Activated naive CD8-positive, alpha-beta T cell treated with anti-CD3 and anti-CD28 coated beads, Interleukin-2, amount 10 ng/mL, durations not matched to agents 7 days and 5 days (primary cell): ENCODE measurements around the gene MSL3B.

Experiments
- ATAC-seq: fragments of 150-1000 bp; cut with Tn5 transposase; one replicate; pipeline ENCODE4 v1.10.0; 2021; ENCODE audit warnings: low read depth, moderate library complexity
- POLR2A ChIA-PET: fragments of 350-600 bp; sonication (Branson Sonifier 250); formaldehyde crosslinking; loops from one replicate; lab custom pipeline; 2021; ENCODE audit warnings: antibody characterized with exemption; lab: Charles Lee
- DNase-seq: peaks from one replicate; pipeline ENCODE4 v3.0.0; 2021
- H3K27ac Mint-ChIP-seq: one replicate; pipeline ENCODE4 v1.8.0; 2022; ENCODE audit warnings: mild to moderate bottlenecking, mixed read lengths
- H3K27me3 Mint-ChIP-seq: one replicate; pipeline ENCODE4 v1.8.0; 2022; ENCODE audit warnings: mild to moderate bottlenecking, moderate library complexity, mixed read lengths
- H3K36me3 Mint-ChIP-seq: one replicate; pipeline ENCODE4 v1.8.0; 2021; ENCODE audit warnings: mild to moderate bottlenecking, mixed read lengths
- H3K4me1 Mint-ChIP-seq: one replicate; pipeline ENCODE4 v1.8.0; 2021; ENCODE audit warnings: mixed read lengths
- H3K4me3 Mint-ChIP-seq: one replicate; pipeline ENCODE4 v1.8.0; 2022; ENCODE audit warnings: mild to moderate bottlenecking, moderate library complexity, mixed read lengths
- H3K9me3 Mint-ChIP-seq: one replicate; pipeline ENCODE4 v1.8.0; 2021; ENCODE audit warnings: mixed read lengths

MSL3B gene

GRCh38 chr2:233865838-233866237 lies 2.3 kb downstream of the MSL3B start:
- POLR2A ChIA-PET, result no interaction called here
- Mint-ChIP-seq H3K36me3 (peaks cover 24% of the 10 kb centered on the region), H3K4me1 (peaks cover 13% of the 10 kb centered on the region), H3K27me3 (peaks cover 17% of the 10 kb centered on the region), H3K4me3 (no peak overlapping the region), H3K9me3 (peaks cover 4% of the 10 kb centered on the region), H3K27ac (no peak overlapping the region)
- ATAC-seq, result peak; percentile 40
- no peak for DNase-seq

DNA sequence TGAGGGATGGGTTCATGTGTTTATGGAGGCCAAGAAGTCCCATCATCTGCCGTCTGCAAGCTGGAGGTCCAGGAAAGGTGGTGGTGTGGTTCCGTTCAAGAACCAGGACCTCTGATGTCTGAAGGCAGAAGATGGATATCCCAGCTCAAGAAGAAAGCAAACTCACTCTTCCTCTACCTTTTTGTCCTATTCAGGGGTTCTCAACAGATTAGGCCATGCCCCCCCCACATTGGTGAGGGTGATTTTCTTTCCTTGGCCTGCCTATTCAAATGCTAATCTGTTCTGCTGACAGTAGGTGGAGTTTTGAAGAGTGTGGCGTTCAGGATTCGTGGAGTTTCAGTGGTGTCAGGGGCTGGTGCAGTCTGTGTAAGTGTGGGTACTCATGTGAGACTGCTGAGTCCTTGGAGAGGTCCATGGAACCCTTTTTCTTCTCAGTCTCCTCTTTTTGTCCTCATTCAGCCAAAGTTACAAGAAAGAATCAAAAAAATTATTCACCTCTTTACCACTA lies 5.9 kb downstream of the MSL3B start:
- peaks cover 16% of the 10 kb centered on the region for H3K4me1 Mint-ChIP-seq
- no peaks in the 10 kb centered on the region for H3K9me3 Mint-ChIP-seq
- H3K27ac Mint-ChIP-seq, result no peak overlapping the region
- peaks cover 8% of the 10 kb centered on the region for H3K27me3 Mint-ChIP-seq
- POLR2A ChIA-PET, result no interaction called here
- no peak overlapping the region for H3K4me3 Mint-ChIP-seq
- H3K36me3 Mint-ChIP-seq, result peaks cover 21% of the 10 kb centered on the region
- no peak for ATAC-seq
- no peak for DNase-seq

GRCh38 chr2:233858331-233858730 lies 9.9 kb downstream of the MSL3B start:
- H3K36me3 Mint-ChIP-seq, result peaks cover 9% of the 10 kb centered on the region
- no peak overlapping the region for H3K27ac Mint-ChIP-seq
- DNase-seq (no peak), ATAC-seq (no peak)
- POLR2A ChIA-PET, result no interaction called here
- no peak overlapping the region for H3K4me3 Mint-ChIP-seq
- no peaks in the 10 kb centered on the region for H3K9me3 Mint-ChIP-seq
- H3K27me3 Mint-ChIP-seq, result peaks cover 6% of the 10 kb centered on the region
- peaks cover 19% of the 10 kb centered on the region for H3K4me1 Mint-ChIP-seq

- Mint-ChIP-seq H3K27ac (peak overlapping the region; percentile 33), H3K4me3 (no peak overlapping the region), H3K27me3 (peaks cover 6% of the 10 kb centered on the region), H3K36me3 (peaks cover 15% of the 10 kb centered on the region), H3K9me3 (no peaks in the 10 kb centered on the region), H3K4me1 (peaks cover 22% of the 10 kb centered on the region)
- POLR2A ChIA-PET, result interaction anchor here (0.6 kb wide), 1 partner anchor 243 kb away, joined by 3 read pairs; no protein-coding TSS in a partner anchor
- DNase-seq, result peak; percentile 73
- ATAC-seq, result no peak
These were observed 10.6 kb downstream of the MSL3B start for GRCh38 chr2:233857511-233858141.

- ATAC-seq (no peak), DNase-seq (no peak)
- H3K36me3 Mint-ChIP-seq, result peaks cover 29% of the 10 kb centered on the region
- H3K27ac Mint-ChIP-seq, result peak overlapping the region; percentile 52
- no peaks in the 10 kb centered on the region for H3K9me3 Mint-ChIP-seq
- H3K4me3 Mint-ChIP-seq, result no peak overlapping the region
- POLR2A ChIA-PET, result no interaction called here
- H3K4me1 Mint-ChIP-seq, result peaks cover 35% of the 10 kb centered on the region
- peaks cover 2% of the 10 kb centered on the region for H3K27me3 Mint-ChIP-seq
These were observed 12.0 kb downstream of the MSL3B start for GRCh38 chr2:233856184-233856583.

GRCh38 chr2:233855345-233855744 lies 12.8 kb downstream of the MSL3B start:
- peaks cover 2% of the 10 kb centered on the region for H3K27me3 Mint-ChIP-seq
- ATAC-seq (no peak), DNase-seq (no peak)
- peaks cover 40% of the 10 kb centered on the region for H3K4me1 Mint-ChIP-seq
- peak overlapping the region; percentile 100 for H3K4me3 Mint-ChIP-seq
- H3K27ac Mint-ChIP-seq, result peak overlapping the region; percentile 99
- POLR2A ChIA-PET, result interaction anchor here (1.0 to 1.7 kb wide), 4 partner anchors 14 to 646 kb away, joined by 3 to 9 read pairs (median 5); partner anchors contain the start of gene ARL4C
- peaks cover 33% of the 10 kb centered on the region for H3K36me3 Mint-ChIP-seq
- H3K9me3 Mint-ChIP-seq, result no peaks in the 10 kb centered on the region

GRCh38 chr2:233854241-233854981 lies 13.8 kb downstream of the MSL3B start, which contains the start of gene HJURP:
Gene HJURP, minus strand, starts transcription at chr2:233854535. Its CDS starts 35 bp downstream, at chr2:233854500.
- Mint-ChIP-seq H3K4me3 (peak within 1 kb of the TSS; percentile 100), H3K9me3 (no peaks in the 10 kb centered on the region), H3K36me3 (peaks cover 40% of the 10 kb centered on the region), H3K27me3 (peaks cover 2% of the 10 kb centered on the region), H3K27ac (peak within 1 kb of the TSS; percentile 99), H3K4me1 (peaks cover 42% of the 10 kb centered on the region)
- ATAC-seq, result peak; percentile 95
- POLR2A ChIA-PET, result interaction anchor here (0.6 to 1.7 kb wide), 8 partner anchors 9 to 647 kb away, joined by 3 to 9 read pairs (median 4); partner anchors contain the start of gene ARL4C
- DNase-seq, result peak; percentile 91

- POLR2A ChIA-PET, result interaction anchor here (0.6 to 1.7 kb wide), 5 partner anchors 10 to 643 kb away, joined by 3 to 9 read pairs (median 4); partner anchors contain the start of gene ARL4C
- H3K4me3 Mint-ChIP-seq, result peak overlapping the region; percentile 100
- no peak for ATAC-seq
- peaks cover 47% of the 10 kb centered on the region for H3K4me1 Mint-ChIP-seq
- peaks cover 2% of the 10 kb centered on the region for H3K27me3 Mint-ChIP-seq
- H3K36me3 Mint-ChIP-seq, result peaks cover 46% of the 10 kb centered on the region
- no peaks in the 10 kb centered on the region for H3K9me3 Mint-ChIP-seq
- DNase-seq, result no peak
- H3K27ac Mint-ChIP-seq, result peak overlapping the region; percentile 99
These were observed 14.3 kb downstream of the MSL3B start for GRCh38 chr2:233853883-233854240.

DNA sequence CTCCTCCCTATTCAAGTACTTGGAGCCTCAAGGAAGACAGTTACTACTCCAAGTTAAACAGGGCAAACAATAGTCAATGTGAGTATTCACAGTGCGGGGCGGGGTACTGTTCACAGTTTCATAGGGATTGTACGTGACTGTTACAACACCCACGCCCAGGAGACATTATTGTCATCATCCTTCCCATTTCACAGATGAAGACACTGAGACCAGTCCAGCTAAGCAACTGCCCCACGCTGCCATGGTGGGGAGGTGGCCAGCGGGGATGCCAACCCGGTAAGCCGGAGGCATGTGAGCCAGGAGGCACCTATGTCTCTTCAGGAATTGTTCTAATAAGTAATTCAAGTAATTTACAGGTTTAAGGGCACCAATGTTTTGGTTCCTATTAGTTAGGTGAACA lies 14.8 kb downstream of the MSL3B start:
- POLR2A ChIA-PET, result interaction anchor here (0.6 kb wide), 1 partner anchor 20 kb away, joined by 3 read pairs; no protein-coding TSS in a partner anchor

GRCh38 chr2:233852056-233852455 lies 16.1 kb downstream of the MSL3B start:
- Mint-ChIP-seq H3K27me3 (no peaks in the 10 kb centered on the region), H3K9me3 (no peaks in the 10 kb centered on the region), H3K27ac (peak overlapping the region; percentile 23), H3K36me3 (peaks cover 58% of the 10 kb centered on the region), H3K4me1 (peaks cover 50% of the 10 kb centered on the region), H3K4me3 (peak overlapping the region; percentile 100)
- DNase-seq (no peak), ATAC-seq (no peak)
- POLR2A ChIA-PET, result interaction anchor here (1.2 kb wide), 1 partner anchor 138 kb away, joined by 3 read pairs; no protein-coding TSS in a partner anchor

More for the DNA sequence above, 14.8 kb downstream of the MSL3B start:
- Mint-ChIP-seq H3K4me3 (peak overlapping the region; percentile 100), H3K27me3 (no peaks in the 10 kb centered on the region), H3K36me3 (peaks cover 51% of the 10 kb centered on the region), H3K27ac (peak overlapping the region; percentile 99), H3K4me1 (peaks cover 51% of the 10 kb centered on the region), H3K9me3 (no peaks in the 10 kb centered on the region)
- DNase-seq, result no peak
- no peak for ATAC-seq

DNA sequence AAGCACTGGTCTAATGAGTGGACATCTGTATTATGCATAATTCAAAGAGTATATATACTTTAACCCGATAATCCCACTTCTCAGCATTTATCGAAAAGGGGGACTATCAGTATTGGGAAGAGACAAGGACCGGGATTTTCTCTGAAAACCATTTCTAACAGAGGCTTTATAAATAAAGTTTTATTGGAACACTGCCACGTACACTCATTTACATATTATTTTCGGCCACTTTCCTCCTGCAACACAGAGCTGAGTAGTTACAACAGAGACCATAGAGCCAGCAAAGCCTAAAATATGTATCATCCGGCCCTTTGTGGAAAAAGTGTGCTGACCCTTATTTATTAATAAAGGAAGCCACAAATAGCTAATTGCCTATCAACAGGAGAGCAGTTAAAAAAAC lies 17.0 kb downstream of the MSL3B start:
- ATAC-seq (no peak), DNase-seq (no peak)
- Mint-ChIP-seq H3K4me1 (peaks cover 50% of the 10 kb centered on the region), H3K4me3 (no peak overlapping the region), H3K27me3 (no peaks in the 10 kb centered on the region), H3K36me3 (peaks cover 64% of the 10 kb centered on the region), H3K9me3 (no peaks in the 10 kb centered on the region), H3K27ac (no peak overlapping the region)
- POLR2A ChIA-PET, result interaction anchor here (1.2 kb wide), 1 partner anchor 139 kb away, joined by 3 read pairs; no protein-coding TSS in a partner anchor

- no peaks in the 10 kb centered on the region for H3K27me3 Mint-ChIP-seq
- no peaks in the 10 kb centered on the region for H3K9me3 Mint-ChIP-seq
- no peak overlapping the region for H3K27ac Mint-ChIP-seq
- POLR2A ChIA-PET, result no interaction called here
- DNase-seq (no peak), ATAC-seq (no peak)
- H3K36me3 Mint-ChIP-seq, result peaks cover 65% of the 10 kb centered on the region
- no peak overlapping the region for H3K4me3 Mint-ChIP-seq
- peaks cover 51% of the 10 kb centered on the region for H3K4me1 Mint-ChIP-seq
These were observed 17.4 kb downstream of the MSL3B start for GRCh38 chr2:233850745-233851144.

GRCh38 chr2:233849607-233850271 lies 18.4 kb downstream of the MSL3B start:
- Mint-ChIP-seq H3K9me3 (no peaks in the 10 kb centered on the region), H3K4me1 (peaks cover 44% of the 10 kb centered on the region), H3K27me3 (no peaks in the 10 kb centered on the region), H3K36me3 (peaks cover 69% of the 10 kb centered on the region), H3K27ac (no peak overlapping the region), H3K4me3 (no peak overlapping the region)
- DNase-seq (no peak), ATAC-seq (no peak)
- POLR2A ChIA-PET, result interaction anchor here (1.0 kb wide), 1 partner anchor 652 kb away, joined by 3 read pairs; no protein-coding TSS in a partner anchor
